BLaER1 (cell line): ENCODE results near the gene HDAC4.

ENCODE experiments used
- H3K27ac ChIP-seq: shearing (Covaris generic); formaldehyde crosslinking; 2 replicates; pipeline ENCODE4 v1.8.1; 2022
- H3K27me3 ChIP-seq: shearing (Covaris generic); formaldehyde crosslinking; 2 replicates; pipeline ENCODE4 v1.8.1; 2022
- H3K36me3 ChIP-seq: shearing (Covaris generic); formaldehyde crosslinking; 2 replicates; pipeline ENCODE4 v1.8.1; 2022
- H3K4me1 ChIP-seq: shearing (Covaris generic); formaldehyde crosslinking; 2 replicates; pipeline ENCODE4 v1.8.1; 2022
- H3K4me2 ChIP-seq: shearing (Covaris generic); formaldehyde crosslinking; 2 replicates; pipeline ENCODE4 v1.8.1; 2022
- H3K4me3 ChIP-seq: shearing (Covaris generic); formaldehyde crosslinking; 2 replicates; pipeline ENCODE4 v1.8.1; 2022
- H3K9ac ChIP-seq: shearing (Covaris generic); formaldehyde crosslinking; 2 replicates; pipeline ENCODE4 v1.8.1; 2022
- H3K9me3 ChIP-seq: shearing (Covaris generic); formaldehyde crosslinking; 2 replicates; pipeline ENCODE4 v1.8.1; 2022
- H4K20me1 ChIP-seq: shearing (Covaris generic); formaldehyde crosslinking; 2 replicates; pipeline ENCODE4 v1.8.1; 2022
- Cebpa-rat ChIP-seq: shearing (Covaris generic); IDR thresholded peaks from 2 replicates; pipeline ENCODE4 v1.8.1; 2022

HDAC4 gene

GRCh38 chr2:239001794-239002193 lies 399.0 kb downstream of the HDAC4 start:
- H4K20me1 ChIP-seq = no peaks in the 10 kb centered on the region
- H3K4me2 ChIP-seq = no peak overlapping the region
- no peak overlapping the region for H3K9ac ChIP-seq
- peaks cover 10% of the 10 kb centered on the region for H3K9me3 ChIP-seq
- H3K27me3 ChIP-seq = no peaks in the 10 kb centered on the region
- TF ChIP-seq Cebpa-rat = no peak
- no peak overlapping the region for H3K27ac ChIP-seq
- no peaks in the 10 kb centered on the region for H3K36me3 ChIP-seq
- H3K4me3 ChIP-seq = no peak overlapping the region
- peaks cover 2% of the 10 kb centered on the region for H3K4me1 ChIP-seq

GRCh38 chr2:239000500-239001073 lies 400.2 kb downstream of the HDAC4 start:
- Histone ChIP-seq H4K20me1 (no peaks in the 10 kb centered on the region), H3K27me3 (no peaks in the 10 kb centered on the region), H3K36me3 (no peaks in the 10 kb centered on the region), H3K4me3 (no peak overlapping the region), H3K27ac (no peak overlapping the region), H3K4me1 (no peaks in the 10 kb centered on the region), H3K4me2 (no peak overlapping the region), H3K9ac (no peak overlapping the region), H3K9me3 (peaks cover 10% of the 10 kb centered on the region)
- TF ChIP-seq Cebpa-rat = no peak

- Histone ChIP-seq H3K4me3 (no peak overlapping the region), H3K4me1 (no peaks in the 10 kb centered on the region), H3K36me3 (no peaks in the 10 kb centered on the region), H3K27me3 (no peaks in the 10 kb centered on the region), H3K27ac (no peak overlapping the region), H3K9me3 (peaks cover 10% of the 10 kb centered on the region), H3K9ac (no peak overlapping the region), H3K4me2 (no peak overlapping the region), H4K20me1 (no peaks in the 10 kb centered on the region)
- no peak for TF ChIP-seq Cebpa-rat
Observed at GRCh38 chr2:239000089-239000488, 400.7 kb downstream of the HDAC4 start.

GRCh38 chr2:238999291-238999741 lies 401.5 kb downstream of the HDAC4 start:
- Histone ChIP-seq H3K4me2 (no peak overlapping the region), H3K4me1 (no peaks in the 10 kb centered on the region), H4K20me1 (no peaks in the 10 kb centered on the region), H3K4me3 (no peak overlapping the region), H3K9ac (no peak overlapping the region), H3K36me3 (no peaks in the 10 kb centered on the region), H3K9me3 (peaks cover 14% of the 10 kb centered on the region), H3K27me3 (no peaks in the 10 kb centered on the region), H3K27ac (no peak overlapping the region)
- no peak for TF ChIP-seq Cebpa-rat

GRCh38 chr2:238998801-238999200 lies 402.0 kb downstream of the HDAC4 start:
- Histone ChIP-seq H3K9me3 (peaks cover 19% of the 10 kb centered on the region), H3K9ac (no peak overlapping the region), H3K4me3 (no peak overlapping the region), H3K27me3 (no peaks in the 10 kb centered on the region), H3K4me1 (no peaks in the 10 kb centered on the region), H3K4me2 (no peak overlapping the region), H4K20me1 (no peaks in the 10 kb centered on the region), H3K27ac (no peak overlapping the region), H3K36me3 (no peaks in the 10 kb centered on the region)
- TF ChIP-seq Cebpa-rat = no peak
